IPS-11a (cell line): ENCODE results near the gene CNTNAP2.

ENCODE experiments used
- H3K4me3 ChIP-seq: one replicate; pipeline ENCODE4 v1.5.1; 2013; ENCODE audit warnings: low read depth, low read length, control low read depth

CNTNAP2 gene

DNA sequence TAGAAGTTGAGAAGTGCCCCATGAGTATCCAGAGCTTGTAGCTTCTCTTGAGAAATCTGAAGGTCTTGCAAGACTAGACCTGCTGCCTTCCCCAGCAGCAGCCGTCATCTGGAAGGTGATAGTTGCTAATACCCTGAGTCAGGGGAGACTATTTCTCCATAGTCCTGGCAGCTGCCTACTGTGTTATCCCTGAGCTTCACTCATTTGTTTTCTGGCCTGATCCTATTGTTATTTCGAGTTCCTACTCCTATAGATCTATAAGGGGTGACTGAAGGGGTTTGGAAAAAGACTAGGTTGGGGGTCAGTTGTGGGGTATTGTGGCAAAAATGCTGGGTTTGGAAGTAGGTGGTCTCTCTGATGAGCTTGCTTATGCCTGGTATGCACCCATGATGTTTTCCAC is 297.8 kb downstream of the CNTNAP2 start:
- no peak overlapping the region for H3K4me3 ChIP-seq

DNA sequence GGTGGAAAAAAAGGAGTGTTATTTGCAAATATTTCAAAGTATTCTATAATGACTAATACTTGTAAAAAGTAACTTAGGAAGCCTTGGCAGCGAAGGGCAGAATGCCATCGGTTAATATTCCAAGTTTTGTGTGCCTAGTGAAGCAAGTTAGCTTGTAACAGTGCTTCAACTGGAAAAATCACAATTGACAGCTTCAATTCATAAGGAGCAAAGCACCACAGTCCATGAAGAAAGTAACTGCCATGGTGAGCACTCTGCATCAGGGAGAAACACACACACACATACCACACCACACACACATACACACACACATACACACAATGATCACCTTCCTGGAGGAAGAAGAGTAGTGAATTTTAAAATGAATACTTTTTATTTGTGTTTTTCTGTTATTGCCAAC is 298.3 kb downstream of the CNTNAP2 start:
- H3K4me3 ChIP-seq: no peak overlapping the region

DNA sequence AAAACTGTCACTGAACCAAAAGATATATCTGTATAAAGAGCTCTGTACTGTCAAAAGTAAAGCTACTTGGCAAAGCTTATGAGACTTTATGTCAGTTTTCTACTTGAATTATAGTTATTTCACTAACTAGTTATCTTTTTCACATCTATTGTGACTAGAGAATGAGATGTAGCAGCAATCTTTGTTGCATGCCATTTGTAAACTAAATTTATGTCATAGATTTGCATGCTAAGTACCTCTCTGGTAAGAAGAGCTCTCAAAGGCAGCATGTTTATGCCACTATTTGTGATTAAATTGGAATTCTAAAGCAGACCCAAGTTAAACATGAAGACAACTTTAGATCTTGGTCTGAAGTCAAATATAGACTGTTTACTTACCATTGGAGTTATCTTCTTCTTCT is 300.6 kb downstream of the CNTNAP2 start:
- H3K4me3 ChIP-seq: no peak overlapping the region

DNA sequence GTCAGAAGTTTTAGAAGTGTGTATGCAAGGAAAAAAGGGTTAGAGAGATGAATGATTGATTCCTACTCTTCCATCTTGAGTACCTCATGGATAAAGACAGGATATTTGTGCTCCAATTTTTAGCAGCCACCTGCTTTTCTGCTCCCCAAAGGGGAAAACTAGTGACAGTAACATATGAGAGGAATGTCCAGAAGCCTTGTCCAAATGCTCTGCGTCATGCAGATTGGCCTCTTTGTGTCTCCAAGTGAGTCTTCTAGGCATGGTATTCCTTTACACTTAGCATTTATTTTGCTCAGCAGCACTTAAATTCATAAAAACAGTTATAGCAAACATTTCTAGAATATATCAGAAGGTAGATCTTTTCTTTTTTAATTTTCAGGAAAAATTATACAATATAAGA is 306.8 kb downstream of the CNTNAP2 start:
- H3K4me3 ChIP-seq: no peak overlapping the region

DNA sequence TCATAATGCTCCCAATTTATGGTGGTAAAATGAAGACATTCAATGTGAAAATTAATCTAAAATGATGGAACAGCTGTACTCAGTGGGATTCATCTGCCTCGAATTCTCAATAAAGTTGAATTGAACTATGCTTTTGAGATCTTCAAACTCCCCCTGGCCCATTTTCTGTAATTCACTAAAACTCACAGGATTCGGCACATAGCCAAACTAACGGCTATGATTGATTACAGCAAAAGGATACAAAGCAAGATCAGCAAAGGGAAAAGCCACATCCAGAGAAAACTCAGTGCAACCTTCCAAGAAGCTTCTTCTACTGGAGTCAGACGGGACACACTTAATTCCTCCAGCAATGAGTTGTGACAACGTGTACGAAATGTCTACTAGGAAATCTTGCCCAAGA is 307.5 kb downstream of the CNTNAP2 start:
- H3K4me3 ChIP-seq: no peak overlapping the region

DNA sequence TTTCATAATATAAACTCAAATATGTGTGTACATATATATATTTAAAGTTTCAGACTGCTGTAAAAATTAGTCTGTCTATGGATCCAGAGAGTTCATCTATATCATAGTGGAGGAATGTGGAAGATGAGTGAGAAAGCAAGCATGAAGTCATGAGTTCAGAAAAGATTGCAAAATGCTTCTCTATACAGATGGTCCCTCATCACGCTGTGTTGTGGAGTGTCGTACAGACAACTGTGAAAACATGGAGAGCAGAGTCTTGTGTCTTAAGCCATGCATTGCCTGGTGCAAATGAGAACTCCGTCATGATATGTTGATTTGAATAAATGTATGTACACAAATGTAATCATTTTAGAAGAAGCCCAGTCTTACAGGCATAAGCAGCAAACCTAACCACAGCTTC is 316.9 kb downstream of the CNTNAP2 start:
- H3K4me3 ChIP-seq: no peak overlapping the region

DNA sequence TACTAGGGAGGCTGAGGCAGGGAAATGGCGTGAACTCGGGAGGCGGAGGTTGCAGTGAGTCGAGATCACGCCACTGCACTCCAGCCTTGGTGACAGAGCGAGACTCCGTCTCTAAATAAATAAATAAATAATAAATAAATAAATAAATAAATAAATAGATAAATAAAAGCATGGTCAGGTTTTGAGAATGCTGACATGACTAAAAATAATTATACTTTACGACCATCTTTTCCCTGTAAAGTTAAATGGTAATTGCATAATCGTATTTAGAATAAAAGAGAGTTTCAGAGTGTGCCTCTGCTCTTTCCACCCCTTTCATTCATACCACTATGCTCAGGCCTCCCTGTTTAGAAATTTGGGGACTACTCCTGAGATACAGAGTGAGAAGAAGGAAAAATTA is 326.5 kb downstream of the CNTNAP2 start:
- H3K4me3 ChIP-seq: no peak overlapping the region

DNA sequence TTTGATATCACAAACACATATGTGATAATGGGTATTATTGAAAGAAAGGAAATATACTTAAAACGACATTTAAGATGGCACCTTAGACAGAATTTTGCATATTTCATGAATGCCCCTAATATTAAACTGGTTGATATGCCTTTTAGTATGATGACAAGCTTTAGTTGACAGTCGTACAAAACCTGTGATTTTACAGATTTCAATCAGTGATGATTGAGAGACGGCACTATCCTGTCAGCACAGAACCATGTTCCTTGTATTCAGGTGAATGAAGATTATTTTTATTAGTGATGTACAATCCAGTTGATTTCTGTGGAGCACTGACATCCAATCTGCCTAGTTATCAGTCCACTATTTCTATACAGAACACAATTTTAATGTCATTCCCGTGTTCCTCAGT is 333.0 kb downstream of the CNTNAP2 start:
- no peak overlapping the region for H3K4me3 ChIP-seq

DNA sequence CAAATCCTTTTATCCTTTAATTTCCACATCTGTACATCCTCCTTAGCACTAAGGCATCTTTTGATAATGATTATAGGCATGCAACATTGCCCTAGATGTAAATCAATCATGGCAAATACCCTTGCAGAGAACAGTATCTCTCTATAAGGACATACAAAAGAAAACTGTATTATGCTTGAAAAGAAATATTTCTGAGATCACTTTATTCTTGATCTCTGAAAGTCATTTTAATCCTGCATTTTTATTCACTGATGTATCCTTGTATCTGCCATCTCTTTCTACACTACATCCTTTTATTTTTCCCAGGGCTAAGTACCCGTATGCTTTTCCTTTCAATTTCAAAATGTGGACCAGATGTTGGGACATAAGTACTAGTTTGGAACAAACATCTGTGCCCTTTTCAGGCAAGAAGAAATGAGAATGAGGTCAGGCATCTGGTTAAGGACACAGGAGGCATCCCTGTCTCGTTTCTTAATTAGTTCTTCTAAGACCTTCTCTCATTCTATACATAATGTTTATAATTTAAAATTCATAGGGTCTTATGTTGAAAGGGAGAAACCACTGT is 338.6 kb downstream of the CNTNAP2 start:
- no peak overlapping the region for H3K4me3 ChIP-seq

DNA sequence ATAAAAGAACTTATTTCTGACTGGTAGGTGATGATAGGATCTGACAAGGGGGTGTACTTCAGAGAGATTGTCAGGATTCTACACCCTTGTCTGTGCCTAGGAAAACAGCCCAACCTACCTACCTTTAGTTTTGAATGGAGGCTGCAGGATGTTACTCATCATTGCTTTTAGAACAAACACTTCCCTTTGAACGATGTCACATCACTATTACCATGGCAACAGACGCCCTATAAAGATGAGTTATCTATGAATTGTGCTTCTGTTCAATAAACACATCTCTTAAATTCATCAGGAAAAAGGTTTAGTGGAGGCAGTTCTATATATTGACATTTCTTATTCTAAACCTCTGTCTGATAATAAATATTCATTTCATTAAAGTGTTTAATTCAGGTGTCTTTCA is 362.4 kb downstream of the CNTNAP2 start:
- no peak overlapping the region for H3K4me3 ChIP-seq

DNA sequence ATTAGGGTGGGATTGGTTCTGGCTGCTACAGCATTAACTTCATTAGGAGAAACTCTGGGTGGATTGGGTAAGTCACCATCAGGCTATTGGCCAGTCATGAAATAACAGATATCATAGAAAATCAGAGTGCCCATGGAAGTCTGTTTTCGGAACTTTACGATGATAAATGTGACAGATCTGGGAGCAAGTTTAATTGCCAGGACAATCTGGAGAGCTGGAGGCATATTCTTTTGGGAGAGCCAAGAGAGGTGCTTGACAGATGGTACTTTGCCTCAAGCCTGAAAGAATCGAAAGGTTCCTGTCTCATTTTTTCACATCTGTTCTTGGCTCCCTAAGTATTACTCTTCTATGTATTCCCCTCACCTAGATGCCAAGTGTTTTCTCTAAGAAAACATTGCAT is 369.9 kb downstream of the CNTNAP2 start:
- no peak overlapping the region for H3K4me3 ChIP-seq

DNA sequence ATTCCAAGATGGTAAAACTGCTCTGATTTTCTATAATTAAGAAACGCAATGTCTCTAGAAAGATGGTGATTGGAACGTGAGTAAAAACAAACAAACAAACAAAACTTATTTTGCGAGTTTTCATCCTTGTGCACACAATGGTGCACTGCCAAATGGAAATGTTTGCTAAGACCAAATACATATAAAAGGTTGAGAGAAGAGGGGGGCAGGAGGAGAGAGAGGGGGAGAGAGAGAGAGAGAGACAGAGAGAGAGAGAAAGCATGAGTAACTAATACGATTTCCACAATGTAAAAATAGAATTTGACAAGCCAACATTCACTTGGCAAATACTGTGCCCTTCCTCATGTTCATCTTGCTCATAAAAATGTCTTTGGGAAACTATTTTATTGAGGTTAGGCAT is 375.4 kb downstream of the CNTNAP2 start:
- H3K4me3 ChIP-seq: no peak overlapping the region

DNA sequence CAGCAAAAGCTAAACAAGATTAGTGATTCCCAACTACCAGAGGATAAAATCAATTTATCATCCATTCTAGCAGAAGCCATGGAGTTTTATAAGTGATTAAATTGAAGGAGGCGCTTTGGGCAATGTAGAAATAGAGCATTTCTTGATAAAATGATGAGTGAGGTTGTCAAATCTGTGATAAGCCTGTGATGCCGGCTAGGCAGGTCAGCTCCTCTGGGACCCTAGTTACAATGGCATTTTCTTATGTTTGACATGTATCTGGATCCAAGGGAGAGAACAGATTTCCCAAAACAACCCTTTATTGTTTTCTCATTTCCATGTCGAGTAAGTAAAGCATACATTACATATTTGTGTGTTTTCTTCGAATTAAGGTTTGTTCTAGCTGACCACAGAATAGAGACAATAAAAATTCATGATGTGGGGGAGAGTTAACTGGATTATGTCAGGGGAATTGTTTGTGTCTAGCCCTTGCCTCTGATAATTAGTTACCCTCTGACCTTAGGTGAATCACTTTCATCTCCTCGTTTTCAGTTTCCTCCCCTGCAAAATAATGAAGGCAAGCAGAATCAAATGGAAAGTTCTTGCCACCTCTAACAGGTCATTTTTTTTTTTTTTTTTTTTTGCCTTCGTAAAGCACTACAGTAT is 378.5 kb downstream of the CNTNAP2 start:
- H3K4me3 ChIP-seq: no peak overlapping the region

DNA sequence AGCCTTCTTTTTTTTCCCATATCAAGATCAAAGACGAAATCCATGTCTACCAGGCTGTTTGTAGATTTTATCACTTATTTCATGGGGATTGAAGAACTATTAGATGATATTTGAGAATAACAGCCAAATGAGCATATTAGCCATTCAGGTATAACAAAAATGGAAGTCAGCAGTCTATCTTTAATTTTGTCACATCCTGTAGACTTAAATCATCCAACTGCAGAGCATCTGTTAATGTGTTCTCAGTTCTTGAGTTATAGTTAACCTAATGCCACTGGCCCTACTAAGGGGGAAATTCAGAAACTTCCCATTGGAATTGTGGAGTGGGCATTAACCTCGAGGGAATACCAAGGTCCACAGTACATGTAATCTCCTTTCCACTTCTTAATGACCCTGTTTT is 380.1 kb downstream of the CNTNAP2 start:
- no peak overlapping the region for H3K4me3 ChIP-seq

DNA sequence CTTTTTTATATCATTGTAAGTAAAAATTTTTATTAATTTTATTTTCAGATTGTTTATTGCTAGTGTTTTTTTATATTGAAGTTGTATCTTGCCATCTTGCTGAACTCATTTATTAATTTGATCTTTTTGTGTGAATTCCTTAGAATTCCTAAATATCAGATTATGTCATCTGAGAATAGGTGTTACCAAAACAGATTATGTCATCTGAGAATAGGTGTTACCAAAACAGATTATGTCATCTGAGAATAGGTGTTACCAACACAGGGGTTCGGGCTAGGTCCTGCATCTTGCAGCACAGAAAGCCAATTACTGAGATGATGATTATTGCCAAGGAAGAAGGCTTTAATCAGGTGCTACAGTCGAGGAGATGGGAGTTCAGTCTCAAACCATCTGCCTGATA is 383.4 kb downstream of the CNTNAP2 start:
- no peak overlapping the region for H3K4me3 ChIP-seq

DNA sequence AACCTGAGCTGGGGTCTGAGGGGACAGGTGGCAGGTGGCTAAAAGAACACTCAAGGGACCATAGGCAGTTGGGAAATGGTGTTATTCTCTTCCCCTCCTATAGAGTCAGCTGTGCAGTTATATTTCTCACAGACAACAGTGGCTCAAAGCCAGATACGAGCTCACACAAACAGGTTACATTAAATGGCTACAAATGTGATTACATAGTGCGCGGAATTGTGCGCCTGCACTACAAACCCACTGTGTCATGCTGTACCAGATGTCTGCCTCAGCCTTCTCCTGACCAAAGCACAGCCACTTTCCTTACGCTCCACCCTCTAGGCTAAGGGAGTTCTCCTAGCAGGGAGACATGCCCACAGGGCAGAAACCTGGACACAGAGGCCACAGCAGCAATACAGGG is 387.2 kb downstream of the CNTNAP2 start:
- H3K4me3 ChIP-seq: no peak overlapping the region

DNA sequence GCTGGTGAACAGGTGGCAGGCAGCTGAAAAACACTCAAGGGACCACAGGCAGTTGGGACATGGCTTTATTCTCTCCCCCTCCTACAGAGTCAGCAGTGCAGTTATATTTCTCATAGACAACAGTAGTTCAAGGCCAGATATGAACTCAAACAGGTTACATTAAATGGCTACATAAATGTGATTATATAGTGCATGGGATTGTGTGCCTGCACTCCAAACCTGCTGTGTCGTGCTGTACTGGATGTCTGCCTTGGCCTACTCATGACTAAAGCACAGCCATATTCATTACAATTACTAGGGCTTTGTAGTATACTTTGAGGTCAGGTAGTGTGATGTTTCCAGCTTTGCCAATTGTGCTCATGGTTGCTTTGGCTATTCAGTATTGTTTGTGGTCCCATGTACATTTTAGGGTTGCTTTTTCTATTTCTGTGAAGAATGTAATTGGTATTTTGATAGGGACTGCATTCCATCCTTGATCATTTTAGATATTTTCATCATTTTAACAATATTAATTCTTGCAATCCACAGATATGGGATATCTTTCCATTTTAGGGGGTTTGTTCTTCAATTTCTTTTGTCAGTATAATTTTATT is 393.6 kb downstream of the CNTNAP2 start:
- no peak overlapping the region for H3K4me3 ChIP-seq

DNA sequence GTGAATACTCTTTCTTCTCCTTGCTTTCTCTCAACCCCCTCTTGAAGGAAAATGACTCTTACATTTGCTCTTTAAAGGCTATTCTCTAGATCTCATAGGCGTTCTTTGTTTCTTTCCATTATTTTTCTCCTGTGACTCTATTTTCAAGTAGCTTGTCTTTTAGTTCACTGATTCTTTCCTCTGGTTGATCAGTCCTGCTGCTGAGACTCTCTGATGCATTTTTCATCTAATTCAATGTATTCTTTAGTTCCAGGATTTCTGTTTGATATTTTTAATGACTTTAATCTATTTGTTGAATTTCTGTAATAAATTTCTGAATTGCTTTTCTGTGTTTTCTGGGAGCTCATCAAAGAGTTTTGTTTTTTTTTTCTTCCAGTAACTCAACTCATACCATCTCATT is 397.7 kb downstream of the CNTNAP2 start:
- H3K4me3 ChIP-seq: no peak overlapping the region

DNA sequence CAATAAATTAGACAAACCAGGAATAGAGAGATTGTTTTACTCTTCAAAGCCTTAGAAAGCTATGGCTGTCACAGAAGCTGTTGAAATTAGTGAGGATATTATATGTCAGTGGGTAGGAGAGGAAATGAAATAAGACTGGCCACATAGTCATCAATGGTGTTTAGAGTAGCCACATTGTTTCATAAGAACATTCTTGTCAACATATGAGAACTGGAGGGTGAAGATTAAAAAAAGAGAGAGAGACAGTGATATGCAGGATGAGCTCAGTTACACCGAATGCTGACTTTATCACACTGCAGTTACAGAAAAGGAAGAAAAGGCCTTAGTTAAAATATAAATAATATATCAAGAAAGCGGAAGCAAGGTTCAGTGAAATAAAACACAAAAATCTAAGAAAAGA is 412.0 kb downstream of the CNTNAP2 start:
- no peak overlapping the region for H3K4me3 ChIP-seq

DNA sequence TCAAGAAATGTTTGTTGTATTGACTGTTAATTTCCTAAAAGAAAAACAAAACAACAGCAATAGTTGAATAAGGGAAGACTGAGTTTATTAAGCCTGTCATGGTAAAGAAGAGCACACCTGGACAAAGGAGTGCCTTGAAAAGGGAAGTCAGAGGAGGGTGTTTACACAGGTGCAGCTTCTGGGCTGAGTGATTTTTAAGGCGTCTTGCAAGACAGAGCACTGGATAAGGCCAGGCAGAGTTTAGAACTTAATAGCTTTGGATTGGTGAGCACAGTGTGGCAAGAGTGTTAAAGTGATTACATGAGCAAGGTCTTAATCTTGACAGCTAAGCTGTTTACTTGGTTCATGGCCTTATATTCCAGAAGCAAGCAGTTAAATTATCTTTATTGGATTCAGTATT is 423.2 kb downstream of the CNTNAP2 start:
- H3K4me3 ChIP-seq: no peak overlapping the region

DNA sequence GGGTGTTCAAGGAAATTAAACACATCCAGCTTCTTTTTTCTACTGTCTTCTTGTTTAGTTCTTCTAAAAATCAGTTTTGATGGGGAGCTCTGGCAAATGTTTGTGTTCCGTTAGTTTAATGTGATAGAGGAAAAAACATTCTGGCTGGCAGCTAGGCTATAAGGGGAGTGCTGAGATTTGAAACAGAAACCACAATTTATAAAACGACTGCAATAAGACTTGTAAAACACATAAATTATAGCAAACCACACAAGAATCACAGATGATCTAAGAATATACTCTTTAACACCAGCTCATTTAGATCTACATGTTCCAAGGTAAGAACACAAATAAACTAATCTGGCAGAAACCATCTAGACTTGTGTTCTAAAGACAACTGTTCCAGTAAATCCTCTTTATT is 425.5 kb downstream of the CNTNAP2 start:
- no peak overlapping the region for H3K4me3 ChIP-seq

DNA sequence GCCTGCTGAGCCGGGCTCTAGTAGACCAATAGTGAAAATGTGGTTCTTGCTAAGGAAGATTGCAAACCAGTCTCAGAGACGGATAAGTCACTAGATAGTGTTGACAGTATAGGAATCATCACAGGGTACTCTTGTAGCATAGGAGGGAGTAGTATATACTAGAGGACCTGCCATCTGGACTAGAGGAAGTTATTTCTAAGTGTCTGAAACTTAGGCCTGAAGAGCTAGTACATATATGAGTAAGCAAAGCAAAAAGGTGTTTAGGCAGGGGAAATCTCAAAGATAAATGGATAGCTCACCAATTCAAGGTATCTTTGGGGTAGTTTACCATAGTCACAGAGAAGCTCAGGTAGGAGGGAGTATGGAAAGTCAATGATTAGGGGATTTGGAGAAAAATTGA is 428.1 kb downstream of the CNTNAP2 start:
- H3K4me3 ChIP-seq: no peak overlapping the region

DNA sequence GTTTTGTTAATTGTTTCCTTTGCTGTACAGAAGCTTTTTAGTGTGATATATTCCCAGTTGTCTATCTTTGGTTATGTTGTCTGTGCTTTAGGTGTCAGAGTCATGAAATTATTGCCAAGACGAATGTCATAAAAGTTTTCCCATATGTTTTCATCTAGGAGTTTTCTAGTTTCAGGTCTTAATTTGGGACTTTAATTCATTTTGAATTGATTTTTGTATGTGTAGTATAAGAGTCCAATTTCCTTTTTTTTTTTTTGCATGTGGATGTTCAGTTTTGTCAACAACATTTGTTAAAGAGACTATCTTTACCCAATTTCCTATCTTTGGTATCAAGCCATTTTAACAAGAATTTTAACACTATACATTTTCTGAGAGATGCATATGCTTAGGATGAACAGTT is 432.2 kb downstream of the CNTNAP2 start:
- H3K4me3 ChIP-seq: no peak overlapping the region
